SK-N-SH (cell line): ENCODE data around the gene SLC25A2.
"Not testable (repeated sequence)": the region's sequence is repeated elsewhere in the genome, so short reads cannot be mapped to it uniquely, and the experiment has no call there.

Experiments
- EZH2phosphoT487 ChIP-seq: fragments of 200-600 bp; sonication (generic); IDR thresholded peaks from 2 replicates; pipeline ENCODE4 v1.6.1; 2017; ENCODE audit warnings: low read depth, mixed run types, mild to moderate bottlenecking, antibody characterized with exemption, moderate library complexity, borderline replicate concordance
- GATA2 ChIP-seq: sonication (generic); formaldehyde crosslinking; IDR thresholded peaks from 2 replicates; pipeline ENCODE4 v1.5.0; 2020; ENCODE audit warnings: mild to moderate bottlenecking, missing genetic modification reagents
- POLR2AphosphoS5 ChIP-seq: IDR thresholded peaks from 2 replicates; pipeline ENCODE4 v1.6.1; 2012; ENCODE audit warnings: low read depth, low read length
- SMC3 ChIP-seq: IDR thresholded peaks from 2 replicates; pipeline ENCODE4 v1.6.1; 2012; ENCODE audit warnings: low read depth, low read length, improper control_type of control experiment
- TCF12 ChIP-seq: IDR thresholded peaks from 2 replicates; pipeline ENCODE4 v1.4.0; 2012
- YY1 ChIP-seq: IDR thresholded peaks from 2 replicates; pipeline ENCODE4 v1.4.0; 2012; ENCODE audit warnings: low read depth, mild to moderate bottlenecking
- TF ChIP-seq, protein P1 (sequence below): fragments of 200-600 bp; sonication (generic); IDR thresholded peaks from 2 replicates; pipeline ENCODE4 v1.6.1; 2017; ENCODE audit warnings: antibody characterized with exemption, mild to moderate bottlenecking, moderate library complexity
- TF ChIP-seq, protein P2 (sequence below): IDR thresholded peaks from 2 replicates; pipeline ENCODE4 v1.4.0; 2012; ENCODE audit warnings: low read depth
- TF ChIP-seq, protein P3 (sequence below): IDR thresholded peaks from 2 replicates; pipeline ENCODE4 v1.4.0; 2012; ENCODE audit warnings: low read depth, borderline replicate concordance

DNA sequence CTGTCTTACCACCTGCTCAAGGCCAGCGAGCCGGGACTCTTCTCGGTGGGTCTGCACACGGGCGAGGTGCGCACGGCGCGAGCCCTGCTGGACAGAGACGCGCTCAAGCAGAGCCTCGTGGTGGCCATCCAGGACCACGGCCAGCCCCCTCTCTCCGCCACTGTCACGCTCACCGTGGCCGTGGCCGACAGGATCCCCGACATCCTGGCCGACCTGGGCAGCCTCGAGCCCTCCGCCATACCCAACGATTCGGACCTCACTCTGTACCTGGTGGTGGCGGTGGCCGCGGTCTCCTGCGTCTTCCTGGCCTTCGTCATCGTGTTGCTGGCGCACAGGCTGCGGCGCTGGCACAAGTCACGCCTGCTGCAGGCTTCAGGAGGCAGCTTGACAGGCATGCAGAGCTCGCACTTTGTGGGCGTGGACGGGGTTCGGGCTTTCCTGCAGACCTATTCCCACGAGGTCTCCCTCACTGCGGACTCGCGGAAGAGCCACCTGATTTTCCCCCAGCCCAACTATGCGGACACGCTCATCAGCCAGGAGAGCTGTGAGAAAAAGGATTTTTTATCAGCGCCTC is 37.0 kb upstream of the SLC25A2 start:
- TF ChIP-seq, protein P1, sequence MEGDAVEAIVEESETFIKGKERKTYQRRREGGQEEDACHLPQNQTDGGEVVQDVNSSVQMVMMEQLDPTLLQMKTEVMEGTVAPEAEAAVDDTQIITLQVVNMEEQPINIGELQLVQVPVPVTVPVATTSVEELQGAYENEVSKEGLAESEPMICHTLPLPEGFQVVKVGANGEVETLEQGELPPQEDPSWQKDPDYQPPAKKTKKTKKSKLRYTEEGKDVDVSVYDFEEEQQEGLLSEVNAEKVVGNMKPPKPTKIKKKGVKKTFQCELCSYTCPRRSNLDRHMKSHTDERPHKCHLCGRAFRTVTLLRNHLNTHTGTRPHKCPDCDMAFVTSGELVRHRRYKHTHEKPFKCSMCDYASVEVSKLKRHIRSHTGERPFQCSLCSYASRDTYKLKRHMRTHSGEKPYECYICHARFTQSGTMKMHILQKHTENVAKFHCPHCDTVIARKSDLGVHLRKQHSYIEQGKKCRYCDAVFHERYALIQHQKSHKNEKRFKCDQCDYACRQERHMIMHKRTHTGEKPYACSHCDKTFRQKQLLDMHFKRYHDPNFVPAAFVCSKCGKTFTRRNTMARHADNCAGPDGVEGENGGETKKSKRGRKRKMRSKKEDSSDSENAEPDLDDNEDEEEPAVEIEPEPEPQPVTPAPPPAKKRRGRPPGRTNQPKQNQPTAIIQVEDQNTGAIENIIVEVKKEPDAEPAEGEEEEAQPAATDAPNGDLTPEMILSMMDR: not testable (repeated sequence)
- not testable (repeated sequence) for TF ChIP-seq POLR2AphosphoS5; YY1; EZH2phosphoT487; TCF12; SMC3; GATA2 (CRISPR knock-in tag)
- TF ChIP-seq, protein P2, sequence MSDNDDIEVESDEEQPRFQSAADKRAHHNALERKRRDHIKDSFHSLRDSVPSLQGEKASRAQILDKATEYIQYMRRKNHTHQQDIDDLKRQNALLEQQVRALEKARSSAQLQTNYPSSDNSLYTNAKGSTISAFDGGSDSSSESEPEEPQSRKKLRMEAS: not testable (repeated sequence)
- TF ChIP-seq, protein P3, sequence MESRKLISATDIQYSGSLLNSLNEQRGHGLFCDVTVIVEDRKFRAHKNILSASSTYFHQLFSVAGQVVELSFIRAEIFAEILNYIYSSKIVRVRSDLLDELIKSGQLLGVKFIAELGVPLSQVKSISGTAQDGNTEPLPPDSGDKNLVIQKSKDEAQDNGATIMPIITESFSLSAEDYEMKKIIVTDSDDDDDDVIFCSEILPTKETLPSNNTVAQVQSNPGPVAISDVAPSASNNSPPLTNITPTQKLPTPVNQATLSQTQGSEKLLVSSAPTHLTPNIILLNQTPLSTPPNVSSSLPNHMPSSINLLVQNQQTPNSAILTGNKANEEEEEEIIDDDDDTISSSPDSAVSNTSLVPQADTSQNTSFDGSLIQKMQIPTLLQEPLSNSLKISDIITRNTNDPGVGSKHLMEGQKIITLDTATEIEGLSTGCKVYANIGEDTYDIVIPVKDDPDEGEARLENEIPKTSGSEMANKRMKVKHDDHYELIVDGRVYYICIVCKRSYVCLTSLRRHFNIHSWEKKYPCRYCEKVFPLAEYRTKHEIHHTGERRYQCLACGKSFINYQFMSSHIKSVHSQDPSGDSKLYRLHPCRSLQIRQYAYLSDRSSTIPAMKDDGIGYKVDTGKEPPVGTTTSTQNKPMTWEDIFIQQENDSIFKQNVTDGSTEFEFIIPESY: not testable (repeated sequence)
